Fibroblast of lung (primary cell): ENCODE measurements around the gene PSMC3. TPM values are rescaled to one million over a fixed set of nuclear protein-coding genes. Genes with fewer than 3 reads are reported as not detected.

ENCODE experiments used
- DNase-seq, 2 donors: peaks; one replicate each; pipeline versions ENCODE4 v3.0.0 to v3.0.0-alpha.2; 2010; ENCODE audit warnings: low read depth in 2 of 2
- H2AFZ ChIP-seq: 2 replicates; pipeline ENCODE4 v1.5.1; 2012; ENCODE audit warnings: low read length, control low read depth, inconsistent platforms
- H3K27ac ChIP-seq: 2 replicates; pipeline ENCODE4 v1.5.1; 2011; ENCODE audit warnings: low read length, control low read depth; ENCODE audit not compliant: insufficient read depth
- H3K27me3 ChIP-seq: 2 replicates; pipeline ENCODE4 v1.5.1; 2011; ENCODE audit warnings: mild to moderate bottlenecking, low read length; ENCODE audit not compliant: control insufficient read depth, insufficient read depth
- H3K36me3 ChIP-seq: 2 replicates; pipeline ENCODE4 v1.5.1; 2011; ENCODE audit warnings: low read length; ENCODE audit not compliant: control insufficient read depth, insufficient read depth
- H3K4me1 ChIP-seq: 2 replicates; pipeline ENCODE4 v1.5.1; 2011; ENCODE audit warnings: low read length; ENCODE audit not compliant: control insufficient read depth, insufficient read depth; ENCODE audit errors: extremely low read depth
- H3K4me2 ChIP-seq: 2 replicates; pipeline ENCODE4 v1.5.1; 2011; ENCODE audit warnings: low read length, control low read depth; ENCODE audit not compliant: insufficient read depth; ENCODE audit errors: extremely low read depth
- H3K4me3 ChIP-seq, 4 experiments: fragments of 200-600 bp in 1 of 4; sonication (generic) in 1 of 4; replicated peaks in 1 of 4; 2 replicates each; pipeline ENCODE4 v1.5.1; 2011 to 2016; ENCODE audit warnings: low read length in 4 of 4, low read depth in 3 of 4, mild to moderate bottlenecking in 3 of 4, control low read depth in 2 of 4, inconsistent platforms in 1 of 4, mixed read lengths in 1 of 4; ENCODE audit not compliant: insufficient read depth in 1 of 4; ENCODE audit errors: control extremely low read depth in 1 of 4
- H3K79me2 ChIP-seq: 2 replicates; pipeline ENCODE4 v1.5.1; 2012; ENCODE audit warnings: mild to moderate bottlenecking, low read length, inconsistent platforms; ENCODE audit not compliant: control insufficient read depth, insufficient read depth
- H3K9ac ChIP-seq: 2 replicates; pipeline ENCODE4 v1.5.1; 2011; ENCODE audit warnings: mild to moderate bottlenecking, low read length, control low read depth; ENCODE audit not compliant: insufficient read depth
- H3K9me3 ChIP-seq: 2 replicates; pipeline ENCODE4 v1.5.1; 2012; ENCODE audit warnings: low read depth, low read length; ENCODE audit not compliant: control insufficient read depth, insufficient read depth
- H4K20me1 ChIP-seq: 2 replicates; pipeline ENCODE4 v1.5.1; 2011; ENCODE audit warnings: low read length; ENCODE audit not compliant: control insufficient read depth, insufficient read depth; ENCODE audit errors: extremely low read depth
- EZH2 ChIP-seq: IDR thresholded peaks from 2 replicates; pipeline ENCODE4 v1.5.1; 2012; ENCODE audit warnings: low read length, control low read depth, mild to moderate bottlenecking; ENCODE audit errors: missing control alignments
- polyA plus RNA-seq, 2 donors: library from polyadenylated mRNA; depleted of rRNA in 1 of 2; stranded (reverse) in 1 of 2; unstranded in 1 of 2; fragments of >200 nt; gene quantifications; 2 replicates each; pipeline ENCODE4 v1.2.1, GENCODE V29; 2011 to 2012; ENCODE audit warnings: missing spikeins in 1 of 2
- total RNA-seq: library from RNA; depleted of rRNA; stranded (reverse); fragments of >200 nt; gene quantifications from 2 replicates; pipeline ENCODE4 v1.2.1, GENCODE V29; 2014
- TF ChIP-seq, protein P1 (sequence below), 2 donors: IDR thresholded peaks in 1 of 2; conservative IDR thresholded peaks in 1 of 2; 1 replicate in 1 of 2; 2 replicates in 1 of 2; pipeline ENCODE4 v1.5.1; 2011 to 2012; ENCODE audit warnings: low read length in 2 of 2, control low read depth in 1 of 2, inconsistent platforms in 1 of 2, low read depth in 1 of 2, mild to moderate bottlenecking in 1 of 2

The PSMC3 gene
- total and polyA plus RNA-seq, 2 donors (not counting 1 experiment from before 2014, with no cell fraction given) = 107 to 294 TPM

DNA sequence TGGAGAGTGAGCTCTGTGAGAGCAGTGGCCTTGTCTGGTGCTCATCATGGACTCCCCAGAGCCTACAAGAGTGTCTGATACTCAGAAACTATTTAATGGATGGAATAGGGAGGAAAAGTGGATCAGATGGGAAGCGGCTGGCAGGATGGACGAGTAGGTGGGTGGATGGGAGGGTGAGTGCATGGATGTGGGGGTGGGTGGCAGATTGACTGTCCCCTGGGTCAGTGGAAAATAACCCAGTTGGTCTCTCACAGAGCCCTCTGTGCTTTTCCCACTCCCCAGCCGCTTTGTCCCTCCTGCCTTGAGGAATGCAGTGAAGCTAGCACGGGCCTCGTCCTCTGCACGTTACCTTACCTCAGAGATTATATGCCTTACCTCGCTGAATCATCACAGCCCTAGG, 53.8 kb downstream of the PSMC3 start:
- no peaks in the 10 kb centered on the region for H3K9me3 ChIP-seq
- H3K79me2 ChIP-seq = no peaks in the 10 kb centered on the region
- H2AFZ ChIP-seq = no peak overlapping the region
- TF ChIP-seq, protein P1, sequence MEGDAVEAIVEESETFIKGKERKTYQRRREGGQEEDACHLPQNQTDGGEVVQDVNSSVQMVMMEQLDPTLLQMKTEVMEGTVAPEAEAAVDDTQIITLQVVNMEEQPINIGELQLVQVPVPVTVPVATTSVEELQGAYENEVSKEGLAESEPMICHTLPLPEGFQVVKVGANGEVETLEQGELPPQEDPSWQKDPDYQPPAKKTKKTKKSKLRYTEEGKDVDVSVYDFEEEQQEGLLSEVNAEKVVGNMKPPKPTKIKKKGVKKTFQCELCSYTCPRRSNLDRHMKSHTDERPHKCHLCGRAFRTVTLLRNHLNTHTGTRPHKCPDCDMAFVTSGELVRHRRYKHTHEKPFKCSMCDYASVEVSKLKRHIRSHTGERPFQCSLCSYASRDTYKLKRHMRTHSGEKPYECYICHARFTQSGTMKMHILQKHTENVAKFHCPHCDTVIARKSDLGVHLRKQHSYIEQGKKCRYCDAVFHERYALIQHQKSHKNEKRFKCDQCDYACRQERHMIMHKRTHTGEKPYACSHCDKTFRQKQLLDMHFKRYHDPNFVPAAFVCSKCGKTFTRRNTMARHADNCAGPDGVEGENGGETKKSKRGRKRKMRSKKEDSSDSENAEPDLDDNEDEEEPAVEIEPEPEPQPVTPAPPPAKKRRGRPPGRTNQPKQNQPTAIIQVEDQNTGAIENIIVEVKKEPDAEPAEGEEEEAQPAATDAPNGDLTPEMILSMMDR (conservative IDR thresholded peaks at IDR 0.05 in 1 of 2, IDR thresholded peaks at IDR 0.05 in 1 of 2; ENCODE audit: low read depth in 1 of 2, low read length in 2 of 2) = no peak
- TF ChIP-seq EZH2 = no peak
- H3K9ac ChIP-seq = no peak overlapping the region
- H3K36me3 ChIP-seq = no peaks in the 10 kb centered on the region
- no peaks in the 10 kb centered on the region for H3K27me3 ChIP-seq
- no peak for DNase-seq
- no peak overlapping the region for H3K4me3 ChIP-seq
- H3K27ac ChIP-seq = no peak overlapping the region
- H3K4me2 ChIP-seq = no peak overlapping the region
- H4K20me1 ChIP-seq = no peaks in the 10 kb centered on the region
- H3K4me1 ChIP-seq = no peaks in the 10 kb centered on the region

DNA sequence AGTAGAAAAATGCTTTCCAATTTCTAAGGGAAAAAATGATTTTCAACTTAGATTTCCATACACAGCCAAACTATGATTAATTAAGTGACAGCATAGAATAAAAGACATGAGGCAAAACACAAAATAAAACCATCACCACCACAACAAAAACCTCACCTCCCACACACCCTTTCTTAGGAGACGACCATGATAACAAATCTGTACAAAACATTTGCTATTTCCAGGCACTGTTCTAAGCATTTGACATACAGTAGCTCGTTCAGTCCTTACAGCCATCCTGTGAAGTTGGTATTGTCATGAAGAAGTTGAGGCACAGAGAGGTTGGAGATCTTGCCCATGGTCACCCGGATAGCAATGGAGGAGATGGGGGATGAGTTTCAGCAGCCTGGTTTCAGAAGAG, 56.6 kb downstream of the PSMC3 start:
- no peaks in the 10 kb centered on the region for H3K36me3 ChIP-seq
- no peak overlapping the region for H3K27ac ChIP-seq
- no peaks in the 10 kb centered on the region for H3K79me2 ChIP-seq
- no peak overlapping the region for H3K4me3 ChIP-seq
- H3K9me3 ChIP-seq = no peaks in the 10 kb centered on the region
- no peak for DNase-seq
- TF ChIP-seq, protein P1 (conservative IDR thresholded peaks at IDR 0.05 in 1 of 2, IDR thresholded peaks at IDR 0.05 in 1 of 2; ENCODE audit: low read depth in 1 of 2, low read length in 2 of 2) = no peak
- no peak for TF ChIP-seq EZH2
- no peaks in the 10 kb centered on the region for H4K20me1 ChIP-seq
- H3K27me3 ChIP-seq = no peaks in the 10 kb centered on the region
- no peak overlapping the region for H3K4me2 ChIP-seq
- no peak overlapping the region for H2AFZ ChIP-seq
- no peak overlapping the region for H3K9ac ChIP-seq
- no peaks in the 10 kb centered on the region for H3K4me1 ChIP-seq

Other genes starting within 250 kb of the PSMC3 start
- 68.1 and 80.4 TPM in 2 replicates for gene ARFGAP2, start 249.6 kb downstream of the PSMC3 start, total RNA-seq
- gene ARFGAP2, start 249.6 kb downstream of the PSMC3 start, polyA plus RNA-seq = 50.1 and 68.7 TPM in 2 replicates
- 19.8 and 20.0 TPM in 2 replicates for gene PACSIN3, start 240.0 kb downstream of the PSMC3 start, total RNA-seq
- gene PACSIN3, start 240.0 kb downstream of the PSMC3 start, polyA plus RNA-seq = 7.0 and 10.8 TPM in 2 replicates
- 53.4 and 70.0 TPM in 2 replicates for gene DDB2, start 211.5 kb downstream of the PSMC3 start, total RNA-seq
- gene DDB2, start 211.5 kb downstream of the PSMC3 start, polyA plus RNA-seq = 21.2 and 45.4 TPM in 2 replicates
- gene ACP2, start 177.6 kb downstream of the PSMC3 start, total RNA-seq = 16.2 and 23.9 TPM in 2 replicates
- gene ACP2, start 177.6 kb downstream of the PSMC3 start, polyA plus RNA-seq = 18.9 and 25.6 TPM in 2 replicates
- 55.5 and 56.3 TPM in 2 replicates for gene NR1H3, start 168.4 kb downstream of the PSMC3 start, total RNA-seq
- gene NR1H3, start 168.4 kb downstream of the PSMC3 start, polyA plus RNA-seq = 16.9 and 21.3 TPM in 2 replicates
- 11.8 and 15.4 TPM in 2 replicates for gene MADD, start 156.3 kb downstream of the PSMC3 start, total RNA-seq
- 7.0 and 9.1 TPM in 2 replicates for gene MADD, start 156.3 kb downstream of the PSMC3 start, polyA plus RNA-seq
- gene MYBPC3, start 73.7 kb downstream of the PSMC3 start, total RNA-seq = not detected in 2 replicates
- not detected in 2 replicates for gene MYBPC3, start 73.7 kb downstream of the PSMC3 start, polyA plus RNA-seq
- not detected in 2 replicates for gene SPI1, start 47.9 kb downstream of the PSMC3 start, total RNA-seq
- gene SPI1, start 47.9 kb downstream of the PSMC3 start, polyA plus RNA-seq = not detected in 2 replicates
- gene SLC39A13, start 17.8 kb downstream of the PSMC3 start, total RNA-seq = 46.0 and 62.9 TPM in 2 replicates
- 52.2 and 88.7 TPM in 2 replicates for gene SLC39A13, start 17.8 kb downstream of the PSMC3 start, polyA plus RNA-seq
- gene RAPSN, start 22.7 kb upstream of the PSMC3 start, total RNA-seq = under 0.01 and 0.17 TPM in 2 replicates
- not detected in 2 replicates for gene RAPSN, start 22.7 kb upstream of the PSMC3 start, polyA plus RNA-seq
- gene CELF1, start 126.7 kb upstream of the PSMC3 start, total RNA-seq = 74.2 and 100 TPM in 2 replicates
- gene CELF1, start 126.7 kb upstream of the PSMC3 start, polyA plus RNA-seq = 72.6 and 81.1 TPM in 2 replicates
- gene PTPMT1, start 139.2 kb upstream of the PSMC3 start, total RNA-seq = 58.6 and 84.9 TPM in 2 replicates
- gene PTPMT1, start 139.2 kb upstream of the PSMC3 start, polyA plus RNA-seq = 47.8 and 55.4 TPM in 2 replicates
- gene KBTBD4, start 152.5 kb upstream of the PSMC3 start, total RNA-seq = 17.7 and 20.0 TPM in 2 replicates
- 19.9 and 21.7 TPM in 2 replicates for gene KBTBD4, start 152.5 kb upstream of the PSMC3 start, polyA plus RNA-seq
- 76.5 and 78.8 TPM in 2 replicates for gene NDUFS3, start 152.6 kb upstream of the PSMC3 start, total RNA-seq
- gene NDUFS3, start 152.6 kb upstream of the PSMC3 start, polyA plus RNA-seq = 113 and 164 TPM in 2 replicates
- gene FAM180B, start 160.2 kb upstream of the PSMC3 start, total RNA-seq = not detected in 2 replicates
- not detected in 2 replicates for gene FAM180B, start 160.2 kb upstream of the PSMC3 start, polyA plus RNA-seq
- gene C1QTNF4, start 168.0 kb upstream of the PSMC3 start, total RNA-seq = under 0.01 TPM in 2 replicates
- gene C1QTNF4, start 168.0 kb upstream of the PSMC3 start, polyA plus RNA-seq = 0.03 TPM in 1 of 2 replicates, not detected in the other
- gene MTCH2, start 216.1 kb upstream of the PSMC3 start, total RNA-seq = 52.1 and 64.4 TPM in 2 replicates
- 169 and 215 TPM in 2 replicates for gene MTCH2, start 216.1 kb upstream of the PSMC3 start, polyA plus RNA-seq